Measurements from ENCODE around the gene PTPN6.

PTPN6 gene

GRCh38 chr12:6923003-6923732, 28.0 kb upstream of the PTPN6 start:
- DNase-seq = no peak

GRCh38 chr12:6923851-6924250, 27.3 kb upstream of the PTPN6 start:
- DNase-seq = no peak

GRCh38 chr12:6925239-6925539, 26.0 kb upstream of the PTPN6 start:
- DNase-seq = no peak

- peak; percentile 93 for DNase-seq
Measured at GRCh38 chr12:6925540-6926279, 25.4 kb upstream of the PTPN6 start.

GRCh38 chr12:6927379-6928021, 23.7 kb upstream of the PTPN6 start, which contains the start of gene ATN1:
TSS of gene ATN1 (plus strand) at chr12:6927959. CDS start at chr12:6934002, 6,043 bp downstream.
- peak; percentile 72 for DNase-seq

GRCh38 chr12:6928022-6928702, 23.0 kb upstream of the PTPN6 start:
- DNase-seq = no peak

GRCh38 chr12:6928703-6929407, 22.3 kb upstream of the PTPN6 start:
- no peak for DNase-seq

GRCh38 chr12:6929466-6930452, 21.4 kb upstream of the PTPN6 start:
- DNase-seq = no peak

- DNase-seq = no peak
Measured at GRCh38 chr12:6932766-6933165, 18.4 kb upstream of the PTPN6 start.

- peak; percentile 86 for DNase-seq
Measured at GRCh38 chr12:6934110-6934509, 17.0 kb upstream of the PTPN6 start.

- no peak for DNase-seq
Measured at GRCh38 chr12:6935371-6936193, 15.6 kb upstream of the PTPN6 start.

- no peak for DNase-seq
Measured at GRCh38 chr12:6936194-6936635, 14.9 kb upstream of the PTPN6 start.

- DNase-seq = no peak
Measured at GRCh38 chr12:6936636-6937480, 14.3 kb upstream of the PTPN6 start.

GRCh38 chr12:6937481-6938352, 13.4 kb upstream of the PTPN6 start:
- DNase-seq = peak; percentile 91

- no peak for DNase-seq
Measured at GRCh38 chr12:6938353-6939190, 12.6 kb upstream of the PTPN6 start.

GRCh38 chr12:6939191-6939540, 12.0 kb upstream of the PTPN6 start:
- DNase-seq = no peak

- DNase-seq = no peak
Measured at GRCh38 chr12:6941267-6941666, 9.9 kb upstream of the PTPN6 start.

- no peak for DNase-seq
Measured at GRCh38 chr12:6941782-6942181, 9.4 kb upstream of the PTPN6 start.
